Activated naive CD4-positive, alpha-beta T cell (primary cell): ENCODE results near the gene MEGF11.
"Not testable (repeated sequence)": the region's sequence is repeated elsewhere in the genome, so short reads cannot be mapped to it uniquely, and the experiment has no call there.

ENCODE experiments used
- DNase-seq, 4 experiments: peaks; one replicate each; lab custom pipeline; 2025; lab: John Stamatoyannopoulos, UW

Gene MEGF11

DNA sequence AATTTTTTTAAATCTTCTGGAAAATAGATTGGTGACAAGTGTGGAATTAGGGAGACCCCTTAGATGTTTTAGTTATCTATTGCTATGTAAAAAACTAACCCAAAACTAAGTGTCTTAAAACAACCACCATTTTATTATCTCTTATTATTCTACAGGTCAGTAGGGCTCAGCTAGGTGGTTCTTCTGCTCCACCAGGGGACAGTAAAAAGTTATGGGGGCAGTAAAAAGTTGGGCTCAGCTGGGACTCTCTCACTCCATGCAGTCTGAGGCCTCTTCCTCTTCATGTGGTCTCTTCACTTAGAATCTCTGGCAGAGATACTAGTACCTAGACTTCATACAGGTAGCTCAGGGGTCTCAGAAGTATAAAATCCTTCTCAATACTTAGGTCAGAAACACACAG, 21.8 kb upstream of the MEGF11 start:
- no peak for DNase-seq

DNA sequence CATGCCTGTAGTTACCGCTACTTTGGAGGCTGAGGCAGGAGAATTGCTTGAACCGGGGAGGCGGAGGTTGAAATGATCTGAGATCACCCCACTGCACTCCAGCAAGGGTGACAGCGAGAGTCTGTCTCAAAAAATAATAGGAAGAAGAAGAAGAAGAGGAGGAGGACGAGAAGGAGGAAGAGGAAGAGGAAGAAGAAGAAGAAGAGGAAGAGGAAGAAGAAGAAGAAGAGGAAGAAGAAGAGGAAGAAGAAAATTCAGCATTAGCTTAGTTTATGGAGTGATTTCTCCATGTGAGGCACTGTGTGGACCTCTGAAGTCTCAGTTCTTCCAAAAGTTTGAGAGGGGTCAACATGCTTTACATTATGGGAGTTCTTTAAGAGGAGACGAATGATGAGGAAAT, 17.4 kb upstream of the MEGF11 start:
- DNase-seq: no peak

DNA sequence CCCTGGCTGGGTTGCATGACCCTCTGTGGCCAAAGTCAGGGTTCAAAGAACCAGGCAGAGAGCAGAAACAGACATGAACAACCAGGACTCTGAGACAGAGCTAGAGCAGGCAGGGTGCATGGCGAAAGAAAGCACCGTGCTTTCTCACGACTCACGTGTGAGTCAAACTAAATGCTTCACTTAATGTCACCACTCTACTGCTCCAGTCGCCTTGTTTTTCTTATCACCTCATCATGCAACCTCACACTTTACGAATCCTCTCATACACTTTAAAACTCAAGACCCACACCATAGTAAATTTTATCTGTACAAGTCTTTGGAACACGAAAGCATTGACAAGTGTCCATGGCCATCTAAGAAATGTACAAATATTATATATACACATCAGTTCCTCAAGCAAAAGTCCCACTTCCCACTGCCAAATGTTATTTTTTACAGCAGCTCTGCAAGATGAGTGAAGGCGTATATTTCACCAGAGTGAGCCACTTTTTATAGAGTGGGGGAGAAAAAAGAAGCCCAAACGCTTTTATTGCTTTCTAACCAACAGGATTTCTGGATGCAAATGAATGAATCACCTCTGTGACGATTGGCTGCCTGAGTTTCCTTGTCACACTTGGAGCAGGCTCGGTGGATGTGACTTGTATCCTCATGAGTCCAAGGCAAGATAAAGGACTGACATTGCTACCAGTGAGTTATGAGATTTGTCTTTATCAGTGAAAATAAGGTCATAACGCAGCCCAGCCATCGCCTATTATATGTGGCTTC, 16.0 kb upstream of the MEGF11 start:
- DNase-seq: no peak

DNA sequence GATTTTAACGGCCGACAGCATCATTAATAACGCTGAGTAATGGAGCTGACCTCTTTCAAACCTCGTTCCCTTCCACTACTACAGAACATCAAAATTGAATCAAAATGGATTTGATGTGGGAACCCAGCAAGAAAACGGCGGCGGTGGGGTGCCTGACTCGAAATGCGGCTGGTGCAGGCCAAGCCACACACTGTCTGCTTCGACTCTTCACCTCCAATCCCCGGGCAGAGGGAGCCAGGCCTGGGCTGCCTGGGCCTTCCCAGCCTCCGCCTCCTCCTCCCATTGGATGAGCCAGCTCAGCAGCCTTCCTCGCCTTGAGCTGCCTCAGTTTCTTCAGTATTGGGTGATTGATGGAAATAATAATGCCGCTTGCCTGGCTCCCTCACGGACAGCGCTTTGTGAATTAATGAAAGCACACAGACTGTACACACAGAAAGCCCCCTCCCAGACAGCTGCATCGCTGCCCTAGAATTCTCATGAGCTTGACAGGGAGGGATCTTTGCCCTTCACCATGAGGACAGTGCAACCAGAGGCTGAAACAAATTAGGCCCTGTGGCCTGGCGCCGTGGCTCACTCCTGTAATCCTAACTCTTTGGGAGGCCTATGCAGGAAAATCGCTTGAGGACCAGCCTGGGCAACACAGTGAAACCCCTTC, 11.4 kb upstream of the MEGF11 start:
- no peak for DNase-seq

DNA sequence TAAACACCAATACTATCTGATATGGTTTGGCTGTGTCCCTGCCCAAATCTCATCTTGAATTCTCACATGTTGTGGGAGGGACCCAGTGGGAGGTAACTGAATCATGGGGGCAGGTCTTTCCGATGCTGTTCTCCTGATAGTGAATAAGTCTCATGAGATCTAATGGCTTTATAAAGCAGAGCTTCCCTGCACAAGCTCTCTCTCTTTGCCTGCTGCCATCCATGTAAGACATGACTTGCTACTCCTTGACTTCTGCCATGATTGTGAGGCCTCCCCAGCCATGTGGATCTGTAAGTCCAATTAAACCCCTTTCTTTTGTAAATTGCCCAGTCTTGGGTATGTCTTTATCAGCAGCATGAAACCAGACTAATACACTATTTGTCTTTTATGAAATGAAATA, 9.3 kb upstream of the MEGF11 start:
- not testable (repeated sequence) for DNase-seq

DNA sequence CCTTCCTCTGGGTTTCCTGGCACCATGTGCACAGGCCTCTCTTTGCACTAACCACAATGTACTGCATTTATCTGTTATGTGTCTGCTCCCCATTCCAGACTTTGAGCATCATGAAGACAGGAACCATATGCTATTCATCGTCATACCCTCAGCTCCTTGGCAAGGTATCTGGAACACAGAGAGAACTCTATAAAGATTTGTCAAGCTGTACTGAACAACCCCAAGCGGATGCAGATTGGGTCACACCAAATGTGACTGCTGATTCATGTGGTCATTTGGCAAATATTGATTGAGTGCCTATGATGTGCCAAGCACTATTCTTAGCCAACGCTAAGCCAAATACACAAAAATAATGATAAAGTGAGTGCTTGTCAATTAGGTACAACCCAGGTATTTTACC, 7.5 kb upstream of the MEGF11 start:
- no peak for DNase-seq

DNA sequence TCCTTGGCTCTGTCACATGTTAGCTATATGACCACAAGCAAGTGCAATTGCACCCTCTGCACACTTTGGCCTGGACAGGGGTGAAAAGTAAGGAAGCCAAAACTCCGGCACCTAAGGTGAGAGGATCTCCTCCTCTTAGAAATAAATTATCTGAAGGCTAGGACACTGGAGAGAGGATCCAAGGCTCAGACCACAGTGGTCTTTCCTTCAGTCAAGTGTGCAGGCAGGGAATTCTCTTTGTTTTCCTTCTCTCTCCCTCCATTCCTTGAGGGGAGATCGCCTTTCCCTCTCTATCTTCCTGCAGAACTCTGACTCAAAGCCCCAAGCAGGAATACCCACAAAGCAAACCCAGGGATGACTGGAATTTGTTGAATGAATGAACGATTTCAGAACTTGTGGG, 3.1 kb upstream of the MEGF11 start:
- DNase-seq: no peak

DNA sequence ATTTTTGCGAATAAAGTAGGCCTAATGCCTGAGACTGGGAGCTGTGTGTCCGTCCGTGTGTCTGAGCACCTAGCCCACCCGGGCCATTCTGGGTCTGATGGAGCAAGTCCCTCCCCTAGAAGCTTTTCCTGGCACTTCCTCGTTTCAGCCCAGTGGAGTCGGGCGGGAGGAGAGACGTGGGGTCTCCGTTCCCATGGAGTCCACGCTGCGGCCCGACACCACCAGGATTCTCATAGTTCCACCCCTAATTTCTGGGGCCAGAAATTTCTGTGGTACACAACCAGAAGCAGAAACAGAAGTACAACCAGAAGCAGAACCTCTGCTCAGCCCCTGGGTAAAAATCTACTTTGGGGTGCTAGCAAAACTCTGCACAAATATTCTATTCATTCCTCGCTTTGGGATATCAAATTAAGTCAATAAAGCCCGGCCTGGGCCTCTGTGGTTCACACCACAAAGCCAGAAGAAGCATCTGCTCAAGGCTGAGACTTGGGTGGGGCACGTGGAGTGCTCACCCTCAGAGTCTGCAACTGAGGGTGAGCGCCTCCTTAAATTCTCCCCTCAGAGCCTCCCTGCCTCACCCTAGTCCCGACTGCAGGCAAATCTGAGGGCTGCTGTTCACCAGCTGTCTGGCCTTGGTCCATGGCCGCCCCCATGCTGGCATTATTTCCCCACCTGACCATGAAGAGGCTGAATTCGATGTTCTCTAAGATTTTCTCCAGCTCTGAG, 1.6 kb upstream of the MEGF11 start:
- no peak for DNase-seq

DNA sequence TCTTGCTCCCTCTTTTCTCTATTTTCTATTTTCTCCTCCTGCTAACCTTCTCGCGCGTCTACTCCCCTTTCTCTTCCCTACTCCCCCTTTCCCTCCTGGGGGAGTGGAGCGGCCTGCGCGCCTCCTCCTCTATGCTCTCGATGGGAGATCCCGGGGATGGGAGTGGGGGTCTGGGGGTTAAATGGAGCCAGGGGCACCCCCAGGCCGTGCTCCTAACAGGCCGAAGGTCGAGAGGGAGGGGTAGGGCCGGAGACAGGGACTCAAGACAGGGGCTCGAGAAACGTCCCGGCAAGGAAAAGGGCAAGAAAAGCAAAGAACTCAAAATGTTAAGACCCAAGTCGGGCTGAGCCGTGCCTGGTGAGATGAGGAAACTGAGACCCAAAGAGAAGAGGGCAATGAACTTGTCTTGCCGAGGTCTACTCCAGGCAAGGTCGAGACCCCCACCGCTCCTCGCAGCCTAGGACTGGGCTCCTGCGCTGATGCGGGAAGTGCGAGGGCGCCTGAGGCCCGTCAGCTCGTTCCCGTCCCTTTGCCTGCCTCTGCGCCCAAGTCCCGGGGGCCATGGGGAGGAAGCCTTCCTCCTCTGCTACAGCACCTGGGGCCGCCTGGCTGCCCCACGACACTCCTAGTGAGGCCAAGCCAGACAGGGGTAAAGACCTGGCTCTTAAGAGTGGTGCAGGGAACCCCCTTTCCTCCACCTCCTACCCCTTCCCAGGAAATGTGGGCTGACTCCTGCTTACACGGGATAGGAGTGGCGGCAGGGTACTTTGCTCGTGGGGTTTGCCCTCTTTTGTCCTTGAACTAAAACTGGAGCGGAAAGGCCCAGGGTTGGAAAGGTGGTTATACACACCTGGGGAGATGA, 770 bp upstream of the MEGF11 start:
- DNase-seq: peak in 1 of 4 experiments; percentile 6

DNA sequence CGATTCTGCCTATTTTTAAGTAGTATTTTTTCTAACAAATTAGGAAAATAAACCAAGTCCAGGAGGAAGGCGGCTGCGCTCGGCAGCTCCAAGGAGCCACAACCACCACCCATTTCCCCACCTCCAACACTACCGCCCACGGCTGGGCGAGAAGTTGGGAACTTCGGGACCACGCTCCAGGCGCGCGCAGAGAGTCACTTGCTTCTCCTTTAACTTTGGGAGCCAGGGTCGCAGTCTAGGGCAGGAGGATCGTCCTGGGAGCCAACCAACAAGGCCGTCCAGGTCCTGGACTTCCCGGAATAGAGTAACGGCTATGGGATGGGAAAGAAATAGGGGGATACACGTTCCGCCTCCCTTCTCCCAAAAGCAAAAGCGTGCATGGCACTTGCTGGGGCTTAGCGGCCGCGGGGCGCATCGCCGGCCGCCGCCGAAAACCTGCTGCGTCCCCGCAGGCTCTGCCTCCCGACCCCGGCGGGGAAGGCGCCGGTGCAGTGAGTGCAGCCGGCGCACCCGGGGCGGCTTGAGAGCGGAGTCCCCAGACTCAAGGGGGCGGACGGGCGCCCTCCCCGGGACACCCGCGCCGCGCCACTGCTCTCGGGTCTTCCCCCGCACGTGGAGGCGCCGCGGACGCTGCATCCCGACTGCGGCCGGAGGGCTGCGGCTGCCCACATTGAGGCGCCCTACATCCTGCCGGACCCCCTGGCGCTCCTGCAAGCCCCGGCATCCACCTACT, 699 bp downstream of the MEGF11 start:
- DNase-seq: peak in 1 of 4 experiments; percentile 10

DNA sequence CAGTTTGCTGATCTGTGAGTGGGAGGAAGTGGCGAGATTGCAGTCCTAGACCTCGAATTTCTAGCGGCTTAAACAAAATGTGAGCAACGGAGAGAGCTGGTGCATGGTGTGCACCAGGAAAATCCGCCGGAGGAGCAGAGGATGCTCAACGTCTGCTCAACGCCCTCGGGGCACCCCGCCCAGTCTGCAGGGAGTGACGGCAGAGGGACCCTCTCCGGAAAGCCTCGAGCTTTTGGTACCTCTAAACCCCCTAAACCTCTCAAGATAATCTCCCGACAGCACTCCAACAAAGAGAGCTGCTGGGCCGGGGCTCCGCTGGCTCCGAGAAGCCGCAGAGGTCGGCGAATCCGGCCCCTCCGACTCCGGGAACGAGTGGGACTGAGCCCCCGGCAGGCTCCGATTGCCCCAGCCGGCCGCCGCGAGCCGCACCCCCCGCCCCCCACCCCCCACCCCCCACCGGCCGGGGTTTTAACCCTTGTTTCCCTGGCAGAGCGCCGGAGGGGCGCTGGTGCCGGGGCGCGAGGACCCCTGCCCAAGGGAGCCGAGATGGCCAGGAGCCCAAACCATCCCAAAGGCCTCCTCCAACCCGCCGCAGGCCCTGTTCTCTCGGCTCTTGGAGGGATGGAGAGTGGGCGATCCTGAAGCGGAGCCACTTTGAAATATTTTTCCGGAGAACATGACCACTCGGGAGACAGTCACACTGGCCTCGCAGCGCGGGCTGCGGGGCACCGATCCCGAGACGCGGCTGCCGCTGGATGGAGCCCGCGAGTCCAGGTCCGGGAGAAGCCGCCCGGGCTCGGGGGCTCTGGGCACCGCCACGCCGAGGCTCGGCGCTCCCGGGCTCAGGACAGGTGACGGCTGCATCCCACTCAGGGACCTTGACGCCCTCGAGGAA, 1.5 kb downstream of the MEGF11 start:
- DNase-seq: peak in 2 of 4 experiments; percentile 5 to 39

DNA sequence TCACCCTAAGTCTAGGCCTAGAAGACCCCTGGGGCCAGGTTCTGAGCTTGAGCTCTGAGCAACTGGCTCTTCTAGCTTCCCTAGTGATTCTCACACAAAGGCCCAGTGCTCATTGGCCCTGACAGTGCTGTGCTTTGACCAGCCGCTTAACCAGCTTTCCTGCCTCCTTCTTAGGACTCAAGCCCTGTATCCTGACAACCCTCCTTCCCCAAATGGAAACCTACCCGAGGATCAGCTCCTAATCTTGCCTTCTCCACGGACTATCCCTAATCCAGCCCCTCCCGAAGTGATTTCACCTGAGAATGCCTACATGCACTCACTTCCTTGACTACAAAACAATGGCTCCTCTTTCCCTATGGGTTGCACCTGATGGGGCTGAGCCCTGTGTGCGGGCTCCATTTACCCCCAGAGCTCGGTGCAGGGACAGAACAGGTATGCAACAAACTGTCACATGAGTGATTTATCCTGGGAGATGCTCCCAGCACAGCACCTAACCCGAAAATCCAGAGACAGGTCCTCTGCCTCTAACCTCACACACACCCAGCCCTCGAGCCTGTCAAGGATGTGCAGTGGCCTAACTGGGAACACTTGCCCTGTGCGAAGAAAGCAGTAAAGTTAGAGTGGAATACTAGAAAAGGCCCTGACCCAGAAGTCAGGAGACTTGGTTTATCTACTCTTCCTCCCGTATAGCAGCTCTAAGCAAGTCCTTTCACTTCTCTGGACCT, 2.3 kb downstream of the MEGF11 start:
- no peak for DNase-seq

DNA sequence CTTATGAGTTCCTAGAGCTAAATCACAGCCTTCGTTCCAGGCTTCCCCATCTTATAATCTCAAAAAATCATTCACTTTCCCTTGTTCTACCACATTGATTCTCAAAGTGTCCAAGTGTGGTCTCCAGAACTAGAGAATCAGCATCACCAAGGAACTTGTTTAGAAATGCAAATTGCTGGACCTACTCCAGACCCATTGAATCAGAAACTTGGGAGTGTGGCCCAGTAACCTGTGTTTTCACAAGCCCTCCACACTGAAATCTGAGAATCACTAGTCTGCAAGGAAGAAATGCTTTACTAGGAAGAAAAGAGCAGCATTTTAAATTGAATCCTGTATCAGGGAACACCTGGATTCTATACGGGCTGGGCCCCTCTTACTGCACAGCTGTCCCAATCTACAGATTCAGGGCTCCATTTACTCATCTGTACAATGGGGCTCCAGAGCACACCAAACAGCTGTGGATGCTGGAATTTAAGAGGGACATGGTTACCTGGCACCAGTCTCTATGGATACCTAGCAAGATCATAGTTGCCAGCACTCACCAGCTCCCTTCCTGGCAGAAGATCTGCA, 3.9 kb downstream of the MEGF11 start:
- DNase-seq: no peak

DNA sequence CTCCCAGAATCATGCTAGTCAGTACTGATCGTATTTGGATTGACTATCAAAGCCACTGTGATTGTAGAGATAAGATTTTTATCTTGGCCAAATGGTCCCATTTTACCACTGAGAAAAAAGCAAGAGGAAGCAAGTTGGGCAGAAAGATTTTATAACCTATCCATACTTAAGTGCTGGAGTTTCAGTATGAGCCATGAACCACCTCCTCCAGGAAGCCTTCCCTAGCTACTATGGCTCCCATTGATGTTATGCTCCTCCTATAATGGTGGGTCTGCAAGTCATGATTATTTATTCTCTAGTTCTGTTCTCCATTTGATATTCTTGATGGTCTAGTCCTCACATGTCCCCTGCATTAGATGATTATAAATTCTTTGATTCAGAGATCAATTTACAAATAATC, 6.6 kb downstream of the MEGF11 start:
- no peak for DNase-seq

DNA sequence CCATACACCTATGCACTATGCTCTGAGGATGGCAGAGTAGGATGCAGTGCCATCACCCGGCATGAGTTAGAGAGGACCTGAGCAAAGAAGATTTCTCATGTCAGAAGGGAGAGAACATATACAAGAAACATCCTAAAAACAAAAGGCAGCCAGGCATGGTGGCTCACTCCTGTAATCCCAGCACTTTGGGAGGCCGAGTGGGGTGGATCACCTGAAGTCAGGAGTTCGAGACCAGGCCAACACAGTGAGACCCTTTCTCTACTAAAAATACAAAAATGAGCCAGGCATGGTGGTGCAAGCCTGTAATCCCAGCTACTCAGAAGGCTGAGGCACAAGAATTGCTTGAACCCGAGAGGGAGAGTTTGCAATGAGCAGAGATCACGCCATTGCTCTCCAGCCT, 7.7 kb downstream of the MEGF11 start:
- DNase-seq: not testable (repeated sequence)

DNA sequence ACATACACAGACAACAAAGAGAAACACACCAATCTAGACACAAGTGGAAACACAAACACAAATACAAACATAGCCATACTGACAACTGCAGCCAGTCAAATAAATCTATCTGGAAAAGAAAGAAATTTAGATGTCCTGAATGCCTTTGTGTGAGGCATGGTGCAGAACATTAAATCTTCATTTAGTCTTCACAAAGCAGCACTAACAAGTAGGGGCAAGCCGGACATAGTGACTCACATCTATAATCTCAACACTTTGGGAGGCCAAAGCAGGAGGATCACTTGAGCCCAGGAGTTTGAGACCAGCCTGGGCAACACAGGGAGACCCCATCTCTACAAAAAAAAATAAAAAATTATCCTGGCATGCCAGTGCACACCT, 11.7 kb downstream of the MEGF11 start:
- no peak for DNase-seq

DNA sequence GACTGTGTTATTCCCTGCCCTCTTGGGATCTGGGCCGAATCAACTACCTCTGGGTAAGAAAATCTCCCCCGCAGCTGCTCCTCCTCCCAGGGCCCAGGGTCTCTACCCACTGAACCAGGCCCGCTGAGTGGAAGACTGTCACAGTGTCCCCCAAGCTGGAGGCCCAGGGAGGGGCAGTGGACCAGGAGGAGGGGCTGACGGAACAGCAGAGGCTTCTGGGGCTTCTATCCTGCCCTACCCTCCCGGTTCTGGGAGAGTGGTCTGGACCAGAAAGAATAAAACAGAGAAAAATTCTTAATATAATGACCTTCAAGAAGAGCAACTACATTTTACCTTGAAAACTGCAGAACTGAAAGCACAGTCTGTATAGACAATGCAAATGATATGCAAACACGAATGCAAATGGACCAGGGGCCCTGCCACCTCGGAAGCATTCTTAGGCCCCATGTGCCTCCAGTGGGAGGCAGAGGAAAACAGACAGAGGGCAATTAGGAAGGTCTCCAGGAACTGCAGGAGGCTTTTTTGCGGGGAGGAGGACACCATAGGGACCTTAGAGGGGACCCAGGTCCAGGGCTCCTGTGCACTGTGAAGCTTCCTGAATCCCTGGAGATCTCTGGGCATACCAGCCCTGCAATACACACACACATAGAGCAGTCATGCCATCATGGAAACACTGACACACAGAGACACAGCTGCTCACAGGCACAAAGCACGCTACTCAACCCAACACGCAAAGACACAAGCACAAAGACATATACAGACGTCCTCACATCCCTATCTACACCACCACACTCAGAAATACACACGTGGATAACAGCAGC, 12.3 kb downstream of the MEGF11 start:
- no peak for DNase-seq

DNA sequence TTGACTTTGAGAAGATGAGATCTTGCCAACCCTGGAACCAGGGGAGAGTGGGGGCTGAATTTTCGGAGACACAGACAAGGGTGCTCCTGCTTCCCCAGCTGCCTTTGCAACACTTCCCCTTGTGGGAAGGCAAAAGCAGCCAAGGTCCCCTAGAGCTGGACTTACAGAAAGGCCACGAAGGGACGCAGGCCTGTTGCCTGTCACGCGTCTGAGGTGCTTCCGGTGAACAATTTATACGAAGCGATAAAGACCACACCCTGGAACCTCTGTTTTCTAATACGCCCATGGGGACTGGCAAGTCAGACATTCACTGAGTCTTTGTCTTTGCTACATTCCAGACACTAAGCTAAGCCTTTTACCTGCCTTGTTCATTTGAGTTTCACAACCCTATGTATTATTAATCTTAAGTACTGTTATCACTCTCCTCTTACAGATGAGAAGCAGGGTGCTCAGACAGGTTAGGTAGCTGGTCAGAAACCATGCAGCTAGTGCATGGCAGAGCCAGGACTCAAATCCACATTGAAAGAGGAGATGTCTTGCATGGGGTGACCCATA, 13.2 kb downstream of the MEGF11 start:
- DNase-seq: no peak
